Omental fat pad (tissue), 4 donors: ENCODE results near the gene C4A. TPM values are rescaled to one million over a fixed set of nuclear protein-coding genes. Genes with fewer than 3 reads are reported as not detected.
A peak's percentile ranks its signal among the peaks of the same experiment; 100 is the strongest.

Experiments used
- ATAC-seq: fragments of 150-250 bp; one replicate; pipeline ENCODE4 v1.9.1; 2016; ENCODE audit warnings: mild to moderate bottlenecking, moderate library complexity; ENCODE audit not compliant: low FRiP score
- DNase-seq: peaks from one replicate; pipeline ENCODE4 v3.0.0-alpha.2; 2019; ENCODE audit warnings: low spot score
- total RNA-seq, 4 donors: library from RNA; depleted of rRNA; stranded (reverse); fragments of >200 nt; gene quantifications; one replicate each; pipeline ENCODE4 v1.1.0, GENCODE V29; 2016
- TF ChIP-seq, protein P1 (sequence below), 3 donors: fragments of 450-650 bp; IDR thresholded peaks; one replicate each; pipeline ENCODE4 v1.5.1; 2016 to 2017; ENCODE audit warnings: antibody characterized with exemption in 3 of 3, mild to moderate bottlenecking in 3 of 3, moderate library complexity in 2 of 3

C4A gene
- total RNA-seq, 4 donors from 2014 or later: 16.6 to 652 (median 239) TPM

DNA sequence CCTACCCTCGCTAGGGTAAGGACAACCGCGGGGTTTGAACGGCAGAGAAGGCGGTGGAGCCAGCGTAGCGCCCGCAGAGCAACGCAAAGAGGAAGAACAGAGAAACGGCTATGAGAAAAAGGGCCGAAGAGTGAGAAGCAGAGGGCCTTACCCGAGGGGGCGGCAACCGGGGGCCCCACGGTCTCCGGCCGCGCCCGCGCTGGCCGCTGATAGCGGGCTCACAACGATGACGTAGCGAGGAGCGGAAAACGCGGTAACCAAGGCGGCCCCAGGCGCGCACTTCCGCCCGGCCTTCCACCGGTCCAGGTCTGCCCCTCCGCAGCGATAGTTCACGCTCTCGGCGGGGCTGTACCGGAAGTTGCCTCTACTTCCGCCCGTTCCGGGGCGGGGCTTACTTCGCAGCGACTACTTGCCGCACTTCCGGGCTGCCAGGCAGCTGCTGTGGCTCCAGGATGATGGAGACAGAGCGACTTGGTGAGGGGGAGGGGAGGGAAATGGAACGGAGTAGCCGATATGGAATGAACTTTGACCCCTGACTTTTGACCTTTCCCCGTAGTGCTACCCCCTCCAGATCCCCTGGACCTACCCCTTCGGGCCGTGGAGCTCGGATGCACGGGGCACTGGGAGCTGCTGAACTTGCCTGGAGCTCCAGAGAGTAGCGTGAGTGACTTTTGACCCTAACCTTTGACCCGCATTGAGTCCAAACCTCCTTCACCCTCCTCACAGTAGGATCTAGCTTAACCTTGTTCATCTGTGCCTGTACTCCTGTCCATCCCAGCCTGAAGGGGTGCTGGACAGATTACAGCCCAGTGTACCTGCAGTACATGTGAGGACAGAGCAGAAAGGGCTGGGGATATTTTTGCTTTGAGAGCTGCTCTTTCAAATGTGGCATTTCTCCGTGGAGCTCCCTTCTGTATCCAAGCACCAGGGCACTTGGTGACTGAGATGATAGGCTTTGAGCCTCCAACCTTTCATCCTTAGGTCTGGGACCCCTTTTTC, 22.8 kb upstream of the C4A start, which contains the start of the genes NELFE and SKIC2:
NELFE (minus strand) TSS at position 231 of the 999 bp plus-strand sequence. CDS start 525 bp downstream, outside the sequence.
SKIC2 (plus strand) TSS at position 435 of the 999 bp plus-strand sequence; CDS start at position 453, 18 bp downstream.
- TF ChIP-seq, protein P1, sequence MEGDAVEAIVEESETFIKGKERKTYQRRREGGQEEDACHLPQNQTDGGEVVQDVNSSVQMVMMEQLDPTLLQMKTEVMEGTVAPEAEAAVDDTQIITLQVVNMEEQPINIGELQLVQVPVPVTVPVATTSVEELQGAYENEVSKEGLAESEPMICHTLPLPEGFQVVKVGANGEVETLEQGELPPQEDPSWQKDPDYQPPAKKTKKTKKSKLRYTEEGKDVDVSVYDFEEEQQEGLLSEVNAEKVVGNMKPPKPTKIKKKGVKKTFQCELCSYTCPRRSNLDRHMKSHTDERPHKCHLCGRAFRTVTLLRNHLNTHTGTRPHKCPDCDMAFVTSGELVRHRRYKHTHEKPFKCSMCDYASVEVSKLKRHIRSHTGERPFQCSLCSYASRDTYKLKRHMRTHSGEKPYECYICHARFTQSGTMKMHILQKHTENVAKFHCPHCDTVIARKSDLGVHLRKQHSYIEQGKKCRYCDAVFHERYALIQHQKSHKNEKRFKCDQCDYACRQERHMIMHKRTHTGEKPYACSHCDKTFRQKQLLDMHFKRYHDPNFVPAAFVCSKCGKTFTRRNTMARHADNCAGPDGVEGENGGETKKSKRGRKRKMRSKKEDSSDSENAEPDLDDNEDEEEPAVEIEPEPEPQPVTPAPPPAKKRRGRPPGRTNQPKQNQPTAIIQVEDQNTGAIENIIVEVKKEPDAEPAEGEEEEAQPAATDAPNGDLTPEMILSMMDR (IDR thresholded peaks at IDR 0.05): no peak
- ATAC-seq (peak; percentile 97), DNase-seq (peak; percentile 86)

DNA sequence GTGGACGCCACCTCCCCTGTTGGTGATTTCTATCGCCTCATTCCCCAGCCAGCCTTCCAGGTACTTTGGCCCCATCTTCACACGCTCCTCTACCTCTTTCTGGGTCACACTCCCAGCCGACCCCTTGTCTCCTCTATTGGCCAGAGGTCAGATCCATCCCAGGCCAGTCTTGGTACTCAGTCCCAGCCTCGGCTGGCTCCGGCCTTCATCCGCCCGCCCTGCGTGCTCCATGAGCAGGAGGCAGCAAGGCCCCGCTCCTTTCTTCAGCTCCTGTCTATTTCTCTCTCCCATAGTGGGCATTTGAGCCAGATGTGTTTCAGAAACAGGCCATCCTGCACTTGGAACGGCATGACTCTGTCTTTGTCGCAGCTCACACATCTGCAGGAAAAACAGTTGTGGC, 20.2 kb upstream of the C4A start:
- ATAC-seq: no peak

DNA sequence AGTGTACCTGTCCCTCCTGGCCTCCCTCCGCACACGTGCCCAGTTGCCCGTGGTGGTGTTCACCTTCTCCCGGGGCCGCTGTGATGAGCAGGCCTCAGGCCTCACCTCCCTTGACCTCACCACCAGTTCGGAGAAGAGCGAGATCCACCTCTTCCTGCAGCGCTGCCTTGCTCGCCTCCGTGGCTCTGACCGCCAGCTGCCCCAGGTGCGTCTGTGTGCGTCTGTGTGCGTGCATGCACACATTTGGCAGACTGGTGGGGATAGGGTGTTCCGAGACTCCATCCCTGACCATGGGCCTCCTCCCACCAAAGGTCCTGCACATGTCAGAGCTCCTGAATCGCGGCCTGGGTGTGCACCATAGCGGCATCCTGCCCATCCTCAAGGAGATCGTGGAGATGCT, 17.9 kb upstream of the C4A start:
- TF ChIP-seq, protein P1 (IDR thresholded peaks at IDR 0.05): no peak
- no peak for ATAC-seq
- DNase-seq: no peak

More for the DNA sequence above, 20.2 kb upstream of the C4A start:
- no peak for DNase-seq
- TF ChIP-seq, protein P1 (IDR thresholded peaks at IDR 0.05): no peak

DNA sequence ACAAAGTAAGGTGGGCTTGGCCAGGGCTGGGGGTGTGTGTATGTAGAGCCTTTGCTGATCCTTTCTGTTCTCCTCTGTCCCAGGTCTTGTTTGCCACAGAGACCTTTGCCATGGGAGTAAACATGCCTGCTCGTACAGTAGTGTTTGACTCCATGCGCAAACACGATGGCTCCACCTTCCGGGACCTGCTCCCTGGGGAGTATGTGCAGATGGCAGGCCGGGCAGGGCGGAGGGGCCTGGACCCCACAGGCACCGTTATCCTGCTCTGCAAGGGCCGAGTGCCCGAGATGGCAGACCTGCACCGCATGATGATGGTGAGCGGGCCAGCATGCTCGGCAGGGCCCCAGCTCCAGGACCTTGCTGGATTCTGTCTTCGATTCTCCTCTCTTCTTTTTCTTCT, 16.2 kb upstream of the C4A start:
- TF ChIP-seq, protein P1 (IDR thresholded peaks at IDR 0.05): no peak
- no peak for ATAC-seq
- no peak for DNase-seq

DNA sequence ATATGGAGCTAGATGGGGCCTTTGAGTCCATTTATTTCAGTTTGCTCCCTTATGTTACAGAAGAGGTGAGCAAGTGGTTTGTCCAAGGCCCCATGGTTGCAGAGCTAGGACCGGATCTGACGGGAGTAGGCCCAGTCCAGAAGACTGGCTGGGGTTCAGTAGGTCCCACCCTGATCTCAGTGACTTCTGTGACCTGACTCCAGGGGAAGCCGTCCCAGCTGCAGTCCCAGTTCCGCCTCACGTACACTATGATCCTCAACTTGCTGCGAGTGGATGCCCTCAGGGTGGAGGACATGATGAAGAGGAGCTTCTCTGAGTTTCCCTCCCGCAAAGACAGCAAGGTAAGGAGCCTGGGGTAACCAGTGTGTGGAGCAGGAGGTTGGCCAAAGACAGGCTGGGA, 15.4 kb upstream of the C4A start:
- ATAC-seq (no peak), DNase-seq (no peak)
- TF ChIP-seq, protein P1 (IDR thresholded peaks at IDR 0.05): no peak

DNA sequence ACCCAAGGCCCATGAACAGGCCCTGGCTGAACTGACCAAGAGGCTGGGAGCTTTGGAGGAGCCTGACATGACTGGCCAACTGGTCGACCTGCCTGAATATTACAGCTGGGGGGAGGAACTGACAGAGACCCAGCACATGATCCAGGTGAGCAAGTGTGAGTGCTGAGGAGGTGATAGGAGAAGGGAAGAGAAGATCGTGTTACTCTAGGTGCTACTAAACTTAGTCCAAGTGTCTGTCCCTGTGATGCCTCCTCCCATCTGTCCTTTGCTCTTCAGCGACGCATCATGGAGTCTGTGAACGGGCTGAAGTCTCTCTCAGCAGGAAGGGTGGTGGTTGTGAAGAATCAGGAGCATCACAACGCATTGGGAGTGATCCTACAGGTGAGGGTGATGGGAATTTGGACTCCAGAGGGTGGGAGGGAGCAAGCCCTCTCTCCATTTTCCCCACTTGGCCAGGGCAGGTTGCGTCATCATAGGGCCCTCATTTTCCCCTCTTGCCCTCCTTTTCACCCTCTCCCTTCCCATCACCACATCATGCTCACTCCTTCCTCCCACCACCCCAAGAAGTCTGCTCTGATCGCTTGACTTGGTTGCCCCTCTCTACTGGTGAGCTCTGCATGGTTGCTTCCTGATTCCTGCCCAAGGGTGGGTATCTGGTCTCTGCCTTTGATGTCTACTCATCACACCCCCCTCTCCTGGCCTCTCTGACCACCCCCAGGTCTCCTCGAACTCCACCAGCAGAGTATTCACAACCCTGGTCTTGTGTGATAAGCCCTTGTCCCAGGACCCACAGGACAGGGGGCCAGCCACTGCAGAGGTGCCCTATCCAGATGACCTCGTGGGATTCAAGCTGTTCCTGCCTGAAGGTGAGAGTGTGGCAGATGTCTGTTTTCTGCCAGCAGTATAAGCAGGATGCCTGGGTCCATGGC, 14.6 kb upstream of the C4A start:
- DNase-seq: no peak
- ATAC-seq: no peak
- TF ChIP-seq, protein P1 (IDR thresholded peaks at IDR 0.05): no peak
